Measurements from ENCODE around the gene GPR157. TPM values are rescaled to one million over a fixed set of nuclear protein-coding genes. Genes with fewer than 3 reads are reported as not detected.

Gene GPR157
- total RNA-seq, 1 experiment from 2014 or later = 7.9 TPM

DNA sequence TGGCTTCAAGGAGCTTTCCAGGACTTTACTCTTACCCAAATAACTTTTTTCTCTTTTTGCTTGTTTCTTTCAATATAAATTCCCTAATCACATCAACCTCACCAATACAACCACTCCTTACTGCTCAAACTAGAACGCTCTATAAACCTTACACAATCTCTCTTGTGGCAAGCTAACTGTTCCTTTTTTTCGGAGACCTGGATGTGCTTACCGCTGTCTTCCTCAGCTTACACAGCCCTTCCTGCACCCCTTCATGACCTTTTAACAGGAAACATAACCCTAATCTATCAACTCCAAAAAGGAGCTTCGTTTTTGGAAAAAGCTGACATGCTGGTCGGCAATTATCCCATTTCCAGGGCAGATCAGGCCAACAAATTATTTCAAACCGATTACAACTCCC lies 35.3 kb downstream of the GPR157 start:
- H3K4me3 ChIP-seq (ENCODE audit: low read length) = no peak overlapping the region
- ChIA-PET CTCF (no interaction called here), POLR2A (ENCODE audit: unreplicated experiment) (no interaction called here)
- H3K27me3 ChIP-seq (ENCODE audit: low read length) = peaks cover 25% of the 10 kb centered on the region
- ATAC-seq (no peak), DNase-seq (no peak)
- H3K27ac ChIP-seq (ENCODE audit: low read length) = no peak overlapping the region
- no TSS peak for BruUV-seq (replicated peaks)
- H3K9me3 ChIP-seq (ENCODE audit: low read length) = no peaks in the 10 kb centered on the region
- no peaks in the 10 kb centered on the region for H3K4me1 ChIP-seq (ENCODE audit: insufficient read depth, low read length)
- no peak overlapping the region for H3K4me2 ChIP-seq (ENCODE audit: low read length)
- no peaks in the 10 kb centered on the region for H4K20me1 ChIP-seq (ENCODE audit: low read length)
- no peak overlapping the region for H3K9ac ChIP-seq (ENCODE audit: low read length)
- H3K79me2 ChIP-seq (ENCODE audit: low read length) = no peaks in the 10 kb centered on the region
- H2AFZ ChIP-seq (ENCODE audit: low read length) = no peak overlapping the region
- TF ChIP-seq EZH2phosphoT487 (IDR thresholded peaks at IDR 0.05; ENCODE audit: borderline replicate concordance, low read length) (no peak), EZH2 (IDR thresholded peaks at IDR 0.05; ENCODE audit: low read length, unreplicated experiment) (no peak)
- TF ChIP-seq, protein P1, sequence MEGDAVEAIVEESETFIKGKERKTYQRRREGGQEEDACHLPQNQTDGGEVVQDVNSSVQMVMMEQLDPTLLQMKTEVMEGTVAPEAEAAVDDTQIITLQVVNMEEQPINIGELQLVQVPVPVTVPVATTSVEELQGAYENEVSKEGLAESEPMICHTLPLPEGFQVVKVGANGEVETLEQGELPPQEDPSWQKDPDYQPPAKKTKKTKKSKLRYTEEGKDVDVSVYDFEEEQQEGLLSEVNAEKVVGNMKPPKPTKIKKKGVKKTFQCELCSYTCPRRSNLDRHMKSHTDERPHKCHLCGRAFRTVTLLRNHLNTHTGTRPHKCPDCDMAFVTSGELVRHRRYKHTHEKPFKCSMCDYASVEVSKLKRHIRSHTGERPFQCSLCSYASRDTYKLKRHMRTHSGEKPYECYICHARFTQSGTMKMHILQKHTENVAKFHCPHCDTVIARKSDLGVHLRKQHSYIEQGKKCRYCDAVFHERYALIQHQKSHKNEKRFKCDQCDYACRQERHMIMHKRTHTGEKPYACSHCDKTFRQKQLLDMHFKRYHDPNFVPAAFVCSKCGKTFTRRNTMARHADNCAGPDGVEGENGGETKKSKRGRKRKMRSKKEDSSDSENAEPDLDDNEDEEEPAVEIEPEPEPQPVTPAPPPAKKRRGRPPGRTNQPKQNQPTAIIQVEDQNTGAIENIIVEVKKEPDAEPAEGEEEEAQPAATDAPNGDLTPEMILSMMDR (conservative IDR thresholded peaks at IDR 0.05; ENCODE audit: low read depth, low read length) = no peak
- no peaks in the 10 kb centered on the region for H3F3A ChIP-seq (ENCODE audit: low read length, unreplicated experiment)
- no peaks in the 10 kb centered on the region for H3K36me3 ChIP-seq (ENCODE audit: low read depth, low read length)
- no peaks in the 10 kb centered on the region for H3K9me2 ChIP-seq (replicated peaks; ENCODE audit: low read length)
- intact Hi-C loops (cut with micrococcal nuclease) = no loop called here

DNA sequence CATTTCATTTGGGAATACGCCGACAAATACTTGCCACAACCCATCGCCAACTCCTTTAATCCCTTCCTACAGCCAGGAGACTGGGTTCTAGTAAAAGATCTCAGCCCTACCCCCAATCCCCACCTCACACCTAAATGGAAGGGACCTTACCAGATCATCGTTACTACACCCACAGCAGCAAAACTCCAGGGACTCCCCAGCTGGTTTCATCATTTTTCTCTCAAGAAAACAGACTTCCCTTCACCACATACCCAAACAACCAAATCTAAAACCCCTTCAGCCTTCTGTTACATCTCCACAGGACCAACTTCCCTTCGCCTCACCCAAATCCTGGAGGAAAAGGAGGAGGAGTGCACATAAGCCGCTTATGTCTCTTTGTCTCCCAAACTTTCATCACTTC lies 35.8 kb downstream of the GPR157 start:
- Histone ChIP-seq H3K9me3 (ENCODE audit: low read length) (no peaks in the 10 kb centered on the region), H3K9ac (ENCODE audit: low read length) (no peak overlapping the region), H3F3A (ENCODE audit: low read length, unreplicated experiment) (no peaks in the 10 kb centered on the region), H2AFZ (ENCODE audit: low read length) (no peak overlapping the region), H3K4me1 (ENCODE audit: insufficient read depth, low read length) (no peaks in the 10 kb centered on the region), H3K9me2 (replicated peaks; ENCODE audit: low read length) (no peaks in the 10 kb centered on the region), H3K4me3 (ENCODE audit: low read length) (no peak overlapping the region), H3K27ac (ENCODE audit: low read length) (no peak overlapping the region), H3K79me2 (ENCODE audit: low read length) (no peaks in the 10 kb centered on the region), H3K36me3 (ENCODE audit: low read depth, low read length) (no peaks in the 10 kb centered on the region), H4K20me1 (ENCODE audit: low read length) (no peaks in the 10 kb centered on the region), H3K27me3 (ENCODE audit: low read length) (peaks cover 25% of the 10 kb centered on the region), H3K4me2 (ENCODE audit: low read length) (no peak overlapping the region)
- ATAC-seq (no peak), DNase-seq (no peak)
- TF ChIP-seq, protein P1 (conservative IDR thresholded peaks at IDR 0.05; ENCODE audit: low read depth, low read length) = no peak
- intact Hi-C loops (cut with micrococcal nuclease) = no loop called here
- CTCF ChIA-PET = no interaction called here
- no TSS peak for BruUV-seq (replicated peaks)
- POLR2A ChIA-PET (ENCODE audit: unreplicated experiment) = no interaction called here

DNA sequence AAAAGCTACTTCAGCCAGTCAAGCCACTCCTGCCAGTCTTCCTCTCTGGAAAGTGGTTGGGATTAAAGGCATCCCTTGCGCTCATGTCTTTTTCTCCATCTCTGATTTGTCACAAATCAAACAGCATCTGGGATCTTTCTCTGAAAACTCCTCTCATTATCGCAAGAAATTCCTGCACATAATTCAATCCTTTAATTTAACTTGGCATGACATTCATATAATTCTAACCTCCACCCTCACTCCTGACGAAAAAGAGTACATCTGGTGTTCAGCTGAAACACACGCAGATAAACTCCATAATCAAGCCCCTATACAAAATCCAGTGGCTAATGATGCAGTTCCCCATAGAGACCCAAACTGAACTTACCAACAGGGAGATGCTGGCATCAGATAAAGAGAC lies 40.1 kb downstream of the GPR157 start:
- TF ChIP-seq, protein P1 (conservative IDR thresholded peaks at IDR 0.05; ENCODE audit: low read depth, low read length) = no peak
- TF ChIP-seq EZH2phosphoT487 (IDR thresholded peaks at IDR 0.05; ENCODE audit: borderline replicate concordance, low read length) = no peak
- no peak for TF ChIP-seq EZH2 (IDR thresholded peaks at IDR 0.05; ENCODE audit: low read length, unreplicated experiment)
- no peaks in the 10 kb centered on the region for H3K79me2 ChIP-seq (ENCODE audit: low read length)
- H3K9ac ChIP-seq (ENCODE audit: low read length) = no peak overlapping the region
- DNase-seq (no peak), ATAC-seq (no peak)
- no peaks in the 10 kb centered on the region for H3F3A ChIP-seq (ENCODE audit: low read length, unreplicated experiment)
- ChIA-PET POLR2A (ENCODE audit: unreplicated experiment) (no interaction called here), CTCF (no interaction called here)
- H2AFZ ChIP-seq (ENCODE audit: low read length) = no peak overlapping the region
- H3K4me3 ChIP-seq (ENCODE audit: low read length) = no peak overlapping the region
- peaks cover 28% of the 10 kb centered on the region for H3K27me3 ChIP-seq (ENCODE audit: low read length)
- H3K4me1 ChIP-seq (ENCODE audit: insufficient read depth, low read length) = 0 out of 2 replicates have a peak, but pooled peaks cover 5% of the 10 kb centered on the region
- H3K4me2 ChIP-seq (ENCODE audit: low read length) = no peak overlapping the region
- H3K9me2 ChIP-seq (replicated peaks; ENCODE audit: low read length) = no peaks in the 10 kb centered on the region
- no peak overlapping the region for H3K27ac ChIP-seq (ENCODE audit: low read length)
- BruUV-seq (replicated peaks) = no TSS peak
- no peaks in the 10 kb centered on the region for H4K20me1 ChIP-seq (ENCODE audit: low read length)
- H3K36me3 ChIP-seq (ENCODE audit: low read depth, low read length) = no peaks in the 10 kb centered on the region
- intact Hi-C loops (cut with micrococcal nuclease) = no loop called here
- no peaks in the 10 kb centered on the region for H3K9me3 ChIP-seq (ENCODE audit: low read length)
